Activated CD4-positive, alpha-beta T cell treated with anti-CD3 and anti-CD28 coated beads, Interleukin-2, amount 10 ng/mL, durations not matched to agents 7 days and 5 days (primary cell): ENCODE measurements around the gene RPLP2. TPM values are rescaled to one million over a fixed set of nuclear protein-coding genes. Genes with fewer than 3 reads are reported as not detected.

Experiments used
- CTCF ChIA-PET: fragments of 350-600 bp; sonication (Branson Sonifier 250); formaldehyde crosslinking; loops from one replicate; lab custom pipeline; 2021; ENCODE audit warnings: antibody characterized with exemption; lab: Charles Lee
- POLR2A ChIA-PET: fragments of 350-600 bp; sonication (Branson Sonifier 250); formaldehyde crosslinking; loops from one replicate; lab custom pipeline; 2021; ENCODE audit warnings: antibody characterized with exemption; lab: Charles Lee
- DNase-seq: peaks from one replicate; pipeline ENCODE4 v3.0.0-alpha.2; 2020
- H3K27ac Mint-ChIP-seq: one replicate; pipeline ENCODE4 v1.8.0; 2021; ENCODE audit warnings: mild to moderate bottlenecking, moderate library complexity, mixed read lengths
- H3K27me3 Mint-ChIP-seq: one replicate; pipeline ENCODE4 v1.8.0; 2021; ENCODE audit warnings: mixed read lengths
- H3K36me3 Mint-ChIP-seq: one replicate; pipeline ENCODE4 v1.8.0; 2021; ENCODE audit warnings: low read depth, mixed read lengths
- H3K4me1 Mint-ChIP-seq: one replicate; pipeline ENCODE4 v1.8.0; 2021; ENCODE audit warnings: mixed read lengths
- H3K4me3 Mint-ChIP-seq: one replicate; pipeline ENCODE4 v1.8.0; 2021; ENCODE audit warnings: mild to moderate bottlenecking, moderate library complexity, mixed read lengths
- H3K9me3 Mint-ChIP-seq: one replicate; pipeline ENCODE4 v1.8.0; 2021; ENCODE audit warnings: mixed read lengths
- total RNA-seq, 2 experiments: library from RNA; stranded (reverse); gene quantifications; one replicate each; pipeline ENCODE4 v1.2.3, GENCODE V29; 2021

Gene RPLP2
- total RNA-seq, 2 experiments from 2014 or later, result 1,927 to 2,229 TPM

DNA sequence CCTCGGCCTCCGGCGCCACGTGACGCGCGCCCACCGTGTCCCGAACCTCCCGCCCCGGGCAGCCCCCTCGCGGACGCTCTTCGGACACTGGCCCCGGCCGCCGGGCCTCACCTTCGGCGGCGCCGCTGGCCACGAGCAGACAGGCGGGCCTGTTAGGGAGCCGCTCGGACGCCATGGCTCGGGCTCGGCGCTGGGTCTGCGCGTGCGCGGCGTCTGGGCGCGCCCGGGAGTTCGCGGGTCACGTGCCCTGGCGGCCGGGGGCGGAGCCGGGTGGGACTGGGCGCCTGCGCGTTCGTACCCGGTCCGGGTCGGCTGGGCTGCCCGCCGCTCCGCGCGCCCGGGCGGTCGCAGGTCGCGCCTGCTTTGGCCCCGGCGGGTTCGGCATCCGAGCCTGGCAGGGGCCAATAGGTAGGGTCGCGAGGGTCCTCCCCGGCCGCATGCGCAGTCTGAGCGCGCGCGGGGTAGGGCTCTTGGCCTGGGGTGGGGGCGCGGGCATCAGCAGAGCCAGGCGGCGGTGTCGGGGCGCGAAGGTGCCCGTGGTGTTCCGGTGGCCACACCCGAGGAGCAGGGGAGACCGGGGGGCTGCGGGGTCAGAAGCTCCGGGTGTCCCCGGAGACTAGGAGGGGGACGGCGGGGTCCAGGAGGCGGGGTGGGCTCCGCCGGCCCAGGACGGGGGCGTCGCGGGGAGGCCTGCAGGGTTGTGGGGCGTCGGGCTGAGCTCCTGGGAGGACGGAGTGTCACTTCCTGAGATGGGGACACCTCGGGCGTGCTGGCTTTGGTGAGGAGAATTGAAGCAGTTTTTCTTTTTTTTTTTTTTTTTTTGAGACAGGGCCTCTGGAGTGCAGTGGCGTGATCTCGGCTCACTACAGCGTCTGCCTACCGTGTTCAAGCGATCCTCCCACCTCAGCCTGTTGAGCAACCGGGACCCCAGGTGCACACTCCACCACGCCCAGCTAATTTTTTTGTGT is 32.2 kb upstream of the RPLP2 start, which contains the start of gene GATD1:
TSS of gene GATD1 (minus strand) at position 200 of the 968 bp plus-strand sequence. CDS start at position 175, 25 bp downstream.
- ChIA-PET CTCF (interaction anchor here (0.6 to 0.9 kb wide), 8 partner anchors 14 to 165 kb away, joined by 3 to 6 read pairs (median 3); no protein-coding TSS in a partner anchor), POLR2A (interaction anchor here (1.3 kb wide), 1 partner anchor 13 kb away, joined by 4 read pairs; no protein-coding TSS in a partner anchor)
- H3K27ac Mint-ChIP-seq, result peak within 1 kb of the TSS; percentile 91
- no peaks in the 10 kb centered on the region for H3K9me3 Mint-ChIP-seq
- H3K4me3 Mint-ChIP-seq, result peak within 1 kb of the TSS; percentile 83
- H3K36me3 Mint-ChIP-seq, result peaks cover 4% of the 10 kb centered on the region
- peaks cover 25% of the 10 kb centered on the region for H3K4me1 Mint-ChIP-seq
- H3K27me3 Mint-ChIP-seq, result no peaks in the 10 kb centered on the region
- peak; percentile 94 for DNase-seq

DNA sequence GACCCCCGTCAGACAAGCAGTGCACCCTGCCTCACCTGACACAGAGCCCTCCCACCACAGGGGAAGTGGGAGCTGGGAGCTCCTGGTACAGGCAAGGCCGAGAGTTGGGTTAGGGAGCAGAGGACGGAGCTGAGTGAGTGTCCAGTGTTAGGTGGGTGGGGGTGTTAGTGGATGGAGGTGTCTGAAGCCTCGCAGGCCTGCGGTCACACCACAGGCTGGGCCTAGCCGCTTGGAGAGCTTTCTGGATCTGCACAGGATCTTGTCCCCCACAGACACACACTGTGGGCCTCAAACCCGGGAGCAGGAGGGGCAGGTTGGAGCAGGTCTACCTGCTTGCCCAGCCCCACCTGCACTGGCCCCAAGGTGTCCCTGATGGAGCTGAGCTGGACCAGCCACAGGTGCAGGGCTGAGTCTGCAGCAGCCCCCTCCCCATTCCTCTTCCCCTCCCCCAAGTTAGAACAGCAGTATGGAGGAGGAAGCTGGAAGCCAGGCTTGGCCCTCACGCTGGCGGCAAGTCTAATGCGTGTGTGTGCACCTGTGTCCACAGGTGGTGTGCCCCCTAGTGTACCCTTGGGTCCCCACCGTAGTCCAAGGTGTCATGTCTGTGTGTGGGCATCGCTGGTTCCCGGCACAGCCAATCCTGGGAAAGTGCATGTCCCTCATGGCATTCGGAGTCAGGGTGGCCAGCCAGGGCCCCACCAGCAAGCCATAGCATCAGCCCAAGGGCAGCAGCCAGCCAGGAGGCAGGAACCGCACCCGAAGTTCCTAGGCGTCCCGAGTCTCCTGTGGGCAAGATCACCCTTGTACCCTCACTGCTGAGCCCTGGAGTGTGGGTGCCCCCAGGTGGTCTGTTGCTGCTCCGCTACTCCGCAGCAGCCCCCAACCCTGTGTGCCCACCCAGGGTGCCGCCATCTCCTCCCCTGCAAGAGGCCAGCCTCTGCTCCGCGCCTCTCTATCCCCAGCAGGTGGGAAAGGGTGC is 30.5 kb upstream of the RPLP2 start:
- DNase-seq, result no peak
- Mint-ChIP-seq H3K9me3 (no peaks in the 10 kb centered on the region), H3K36me3 (peaks cover 10% of the 10 kb centered on the region), H3K4me1 (peaks cover 31% of the 10 kb centered on the region), H3K27me3 (no peaks in the 10 kb centered on the region), H3K4me3 (peak overlapping the region; percentile 30), H3K27ac (peak overlapping the region; percentile 46)
- POLR2A ChIA-PET, result no interaction called here
- CTCF ChIA-PET, result interaction anchor here (0.7 to 1.1 kb wide), 2 partner anchors 52 to 260 kb away, joined by 3 to 5 read pairs; no protein-coding TSS in a partner anchor

DNA sequence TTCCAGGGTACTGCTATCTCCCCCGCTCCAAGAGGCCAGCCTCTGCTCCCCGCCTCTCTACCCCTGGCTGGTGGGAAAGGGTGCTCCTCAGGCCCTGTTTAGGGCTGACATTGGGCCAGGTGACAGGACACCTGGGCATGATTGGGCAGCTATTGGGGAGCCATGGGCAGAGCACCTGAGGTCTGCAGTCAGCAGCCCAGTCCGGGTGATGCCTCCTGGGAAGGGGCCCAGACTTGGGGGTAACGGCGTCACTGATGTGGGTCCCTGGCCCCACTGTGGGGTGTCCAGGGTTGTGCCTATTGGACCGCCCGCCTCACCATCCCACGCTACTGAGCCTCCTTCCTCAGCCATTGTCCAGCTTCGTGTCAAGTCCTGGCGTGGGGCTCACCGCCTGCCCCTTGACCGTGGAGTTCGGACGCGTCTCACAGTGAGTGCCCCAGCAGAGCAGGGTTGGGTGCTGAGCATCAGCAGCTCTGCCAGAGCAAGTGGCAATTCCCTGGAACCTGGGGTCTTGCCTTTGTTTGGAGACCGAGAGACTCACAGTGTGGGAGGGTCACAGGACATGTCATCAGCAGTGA is 29.7 kb upstream of the RPLP2 start:
- ChIA-PET POLR2A (no interaction called here), CTCF (no interaction called here)

DNA sequence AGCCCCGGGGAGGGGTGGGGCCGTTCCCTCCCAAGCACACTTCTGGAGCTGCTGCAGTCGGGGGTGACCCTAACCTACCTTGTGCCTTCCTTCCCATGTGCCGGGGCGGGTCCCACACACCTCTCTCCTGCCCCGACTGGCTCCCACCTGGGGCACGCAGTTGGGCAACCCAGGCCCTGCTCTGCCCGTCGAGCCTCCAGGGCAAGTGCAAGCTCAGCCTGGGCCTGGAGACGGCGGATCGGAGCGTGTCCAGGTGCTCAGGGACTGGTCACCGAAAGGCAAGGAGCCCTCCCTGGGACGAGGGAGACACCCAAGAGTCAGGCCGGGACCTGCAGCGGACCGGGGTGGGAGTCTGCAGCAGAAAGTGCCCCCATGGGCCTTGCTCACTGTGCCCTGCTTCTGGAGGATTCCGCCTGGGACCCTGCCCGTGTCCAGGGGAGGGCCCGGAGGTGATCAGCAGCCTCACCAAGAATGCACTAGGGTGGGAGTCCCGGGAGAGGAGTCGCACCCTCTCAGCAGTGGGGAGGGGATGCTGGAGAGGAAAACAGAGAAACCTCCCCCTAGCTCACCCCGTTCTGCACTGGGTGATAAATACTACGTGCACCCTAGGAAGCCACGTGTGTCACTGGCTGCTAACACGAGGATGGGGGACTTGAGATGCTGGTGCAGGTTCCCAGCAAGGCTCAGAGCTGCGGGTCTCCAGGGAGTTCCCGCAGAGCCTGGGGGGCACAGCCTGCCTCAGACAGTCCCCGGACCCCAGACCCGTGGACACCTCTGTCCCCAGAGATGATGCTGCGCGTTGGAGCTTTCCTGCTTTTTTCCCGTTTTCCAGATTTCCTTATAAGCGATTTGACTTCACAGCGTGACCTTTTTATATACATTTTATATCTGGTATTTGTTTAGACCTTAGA is 27.2 kb upstream of the RPLP2 start:
- Mint-ChIP-seq H3K4me3 (no peak overlapping the region), H3K36me3 (peaks cover 7% of the 10 kb centered on the region), H3K27ac (no peak overlapping the region), H3K9me3 (no peaks in the 10 kb centered on the region), H3K4me1 (peaks cover 15% of the 10 kb centered on the region), H3K27me3 (no peaks in the 10 kb centered on the region)
- CTCF ChIA-PET, result interaction anchor here (0.6 kb wide), 1 partner anchor 70 kb away, joined by 3 read pairs; no protein-coding TSS in a partner anchor
- no peak for DNase-seq
- POLR2A ChIA-PET, result no interaction called here

More for the DNA sequence above, 29.7 kb upstream of the RPLP2 start:
- DNase-seq, result no peak
- H3K9me3 Mint-ChIP-seq, result no peaks in the 10 kb centered on the region
- H3K4me3 Mint-ChIP-seq, result peak overlapping the region; percentile 13
- H3K4me1 Mint-ChIP-seq, result peaks cover 26% of the 10 kb centered on the region
- no peaks in the 10 kb centered on the region for H3K27me3 Mint-ChIP-seq
- peaks cover 10% of the 10 kb centered on the region for H3K36me3 Mint-ChIP-seq
- no peak overlapping the region for H3K27ac Mint-ChIP-seq

DNA sequence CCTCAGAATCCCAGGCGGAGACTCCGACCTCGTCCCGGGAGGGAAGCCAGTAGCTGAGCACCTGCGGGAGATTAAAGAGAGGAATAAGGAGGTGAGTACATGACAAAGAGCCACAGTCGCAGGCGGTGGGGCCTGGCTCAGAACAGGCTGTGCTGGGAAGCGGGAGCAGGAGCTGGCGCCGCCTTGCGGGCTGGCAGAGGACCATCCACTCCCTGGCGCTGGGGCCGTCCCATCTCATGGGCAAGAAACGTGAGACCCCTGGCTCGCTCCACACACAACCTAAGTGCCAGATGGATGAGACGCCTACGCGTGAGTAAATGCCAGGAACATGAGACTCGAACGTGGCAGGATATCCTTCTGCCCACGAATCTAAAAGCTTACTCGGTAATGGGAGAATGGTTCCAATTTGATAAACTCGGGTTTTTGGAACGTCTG is 26.2 kb upstream of the RPLP2 start:
- Mint-ChIP-seq H3K27me3 (no peaks in the 10 kb centered on the region), H3K4me3 (no peak overlapping the region), H3K27ac (no peak overlapping the region), H3K9me3 (no peaks in the 10 kb centered on the region), H3K36me3 (peaks cover 7% of the 10 kb centered on the region), H3K4me1 (peaks cover 18% of the 10 kb centered on the region)
- ChIA-PET CTCF (interaction anchor here (1.0 kb wide), 1 partner anchor 11 kb away, joined by 3 read pairs; no protein-coding TSS in a partner anchor), POLR2A (no interaction called here)
- DNase-seq, result peak; percentile 40

DNA sequence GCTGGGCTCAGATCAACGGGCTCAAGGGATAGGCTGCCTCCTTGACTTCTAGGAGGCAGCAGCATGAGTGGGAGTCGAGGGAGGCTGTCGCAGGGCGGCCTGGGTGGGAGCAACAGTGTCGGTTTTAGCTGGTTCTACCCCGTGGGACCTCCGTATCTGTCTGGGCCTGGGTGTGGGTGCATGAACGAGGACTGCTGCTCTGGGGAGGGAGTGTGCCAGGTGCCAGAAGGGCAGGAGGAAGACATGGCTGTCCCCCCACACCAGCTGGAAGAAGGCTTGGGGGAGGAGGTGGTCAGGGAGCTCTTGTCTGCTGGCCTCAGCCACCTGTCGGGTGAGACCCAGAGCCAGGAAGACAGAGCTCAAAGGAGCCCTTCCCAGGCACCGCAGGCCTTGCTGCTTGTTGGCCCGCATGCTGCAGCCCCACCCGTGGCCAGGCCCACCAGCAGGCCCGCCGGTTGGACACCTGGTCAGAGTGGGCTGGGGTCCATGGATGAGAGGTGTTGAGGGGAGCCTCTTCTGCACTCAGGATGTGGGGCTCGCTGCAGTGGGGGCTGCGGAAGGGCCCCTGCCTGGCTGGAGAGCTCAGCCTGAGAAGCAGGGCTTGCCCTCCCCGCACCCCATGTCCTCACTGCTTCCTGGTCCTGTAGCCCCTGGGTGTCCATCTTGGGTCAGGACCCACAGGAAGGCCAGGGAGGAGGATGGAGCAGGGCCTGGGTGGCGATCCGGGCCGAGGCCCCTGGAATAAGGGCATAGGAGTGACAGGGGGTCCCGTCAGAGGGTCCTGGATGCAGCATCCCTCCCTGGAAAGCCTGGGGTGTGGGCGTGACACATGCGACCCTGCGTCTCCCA is 23.3 kb upstream of the RPLP2 start:
- Mint-ChIP-seq H3K4me1 (peaks cover 11% of the 10 kb centered on the region), H3K27me3 (no peaks in the 10 kb centered on the region), H3K36me3 (peaks cover 10% of the 10 kb centered on the region), H3K4me3 (no peak overlapping the region), H3K9me3 (no peaks in the 10 kb centered on the region), H3K27ac (no peak overlapping the region)
- no peak for DNase-seq
- ChIA-PET CTCF (interaction anchor here (0.6 to 1.6 kb wide), 4 partner anchors 18 to 208 kb away, joined by 3 to 4 read pairs (median 3); partner anchors contain the start of genes DEAF1 and TMEM80), POLR2A (no interaction called here)

DNA sequence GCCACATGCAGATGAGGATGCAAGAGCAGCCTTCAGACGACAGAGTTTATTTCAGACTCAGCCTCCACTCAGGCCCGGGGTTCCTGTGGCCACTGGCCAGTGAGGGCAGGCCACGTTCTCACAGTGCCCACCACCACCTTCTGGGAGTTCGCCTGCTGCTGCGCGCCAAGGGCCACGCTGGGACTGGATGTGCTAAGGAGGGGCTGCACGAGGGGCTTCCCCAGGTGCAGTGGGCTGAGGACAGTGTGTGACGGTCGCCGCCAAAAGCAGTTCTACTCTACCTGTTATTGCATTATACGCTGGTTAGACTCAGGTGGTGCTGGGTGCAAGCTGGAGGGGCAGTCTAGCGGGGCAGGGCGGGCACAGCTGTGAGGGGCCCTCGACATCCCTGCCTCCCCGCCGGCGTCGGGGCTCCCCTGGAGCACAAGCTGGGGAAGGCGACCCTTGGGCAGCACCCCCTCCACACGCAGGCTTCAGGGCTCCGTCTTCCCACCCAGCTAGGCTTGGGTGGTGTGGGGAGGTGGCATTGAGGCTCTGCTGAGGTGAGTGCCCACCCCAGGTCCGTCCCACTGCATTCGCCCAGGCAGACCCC is 22.6 kb upstream of the RPLP2 start:
- Mint-ChIP-seq H3K27me3 (no peaks in the 10 kb centered on the region), H3K36me3 (peaks cover 10% of the 10 kb centered on the region), H3K9me3 (no peaks in the 10 kb centered on the region), H3K27ac (no peak overlapping the region), H3K4me3 (no peak overlapping the region), H3K4me1 (peaks cover 11% of the 10 kb centered on the region)
- DNase-seq, result no peak
- ChIA-PET POLR2A (no interaction called here), CTCF (interaction anchor here (0.6 kb wide), 1 partner anchor 209 kb away, joined by 3 read pairs; no protein-coding TSS in a partner anchor)

DNA sequence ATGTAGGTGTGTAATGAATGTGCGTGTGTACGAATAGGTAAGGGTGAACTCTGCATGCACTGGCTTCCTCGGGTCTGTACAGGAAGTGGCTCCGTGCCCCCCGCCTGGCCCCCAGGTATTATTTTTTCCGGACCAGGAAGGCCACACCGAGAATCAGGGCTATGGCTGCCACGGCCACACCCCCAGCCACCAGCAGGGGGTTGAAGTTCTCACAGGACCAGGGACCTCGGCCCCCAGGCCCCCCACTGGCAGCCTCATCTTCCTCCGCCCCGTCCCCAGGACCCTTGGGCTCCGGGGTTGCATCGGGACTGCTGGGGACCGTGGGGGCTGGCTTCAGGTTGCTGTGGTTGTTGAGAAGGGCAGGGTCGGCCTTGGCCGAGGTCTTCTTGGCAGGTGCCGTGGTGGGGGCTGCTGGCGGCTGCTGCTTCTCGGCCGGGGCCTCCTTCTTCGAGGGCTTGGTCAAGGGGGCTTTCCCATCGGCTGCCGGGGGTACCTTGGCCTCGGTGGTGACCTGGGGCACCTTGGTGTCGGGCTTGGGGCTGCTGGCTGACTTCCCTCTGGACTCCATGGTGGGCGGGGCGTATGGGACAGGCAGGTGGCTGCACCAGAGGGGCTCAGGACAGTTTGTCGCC is 21.6 kb upstream of the RPLP2 start:
- H3K27me3 Mint-ChIP-seq, result no peaks in the 10 kb centered on the region
- ChIA-PET CTCF (no interaction called here), POLR2A (no interaction called here)
- peaks cover 10% of the 10 kb centered on the region for H3K36me3 Mint-ChIP-seq
- H3K4me3 Mint-ChIP-seq, result no peak overlapping the region
- no peak for DNase-seq
- H3K9me3 Mint-ChIP-seq, result no peaks in the 10 kb centered on the region
- H3K27ac Mint-ChIP-seq, result no peak overlapping the region
- peaks cover 11% of the 10 kb centered on the region for H3K4me1 Mint-ChIP-seq

DNA sequence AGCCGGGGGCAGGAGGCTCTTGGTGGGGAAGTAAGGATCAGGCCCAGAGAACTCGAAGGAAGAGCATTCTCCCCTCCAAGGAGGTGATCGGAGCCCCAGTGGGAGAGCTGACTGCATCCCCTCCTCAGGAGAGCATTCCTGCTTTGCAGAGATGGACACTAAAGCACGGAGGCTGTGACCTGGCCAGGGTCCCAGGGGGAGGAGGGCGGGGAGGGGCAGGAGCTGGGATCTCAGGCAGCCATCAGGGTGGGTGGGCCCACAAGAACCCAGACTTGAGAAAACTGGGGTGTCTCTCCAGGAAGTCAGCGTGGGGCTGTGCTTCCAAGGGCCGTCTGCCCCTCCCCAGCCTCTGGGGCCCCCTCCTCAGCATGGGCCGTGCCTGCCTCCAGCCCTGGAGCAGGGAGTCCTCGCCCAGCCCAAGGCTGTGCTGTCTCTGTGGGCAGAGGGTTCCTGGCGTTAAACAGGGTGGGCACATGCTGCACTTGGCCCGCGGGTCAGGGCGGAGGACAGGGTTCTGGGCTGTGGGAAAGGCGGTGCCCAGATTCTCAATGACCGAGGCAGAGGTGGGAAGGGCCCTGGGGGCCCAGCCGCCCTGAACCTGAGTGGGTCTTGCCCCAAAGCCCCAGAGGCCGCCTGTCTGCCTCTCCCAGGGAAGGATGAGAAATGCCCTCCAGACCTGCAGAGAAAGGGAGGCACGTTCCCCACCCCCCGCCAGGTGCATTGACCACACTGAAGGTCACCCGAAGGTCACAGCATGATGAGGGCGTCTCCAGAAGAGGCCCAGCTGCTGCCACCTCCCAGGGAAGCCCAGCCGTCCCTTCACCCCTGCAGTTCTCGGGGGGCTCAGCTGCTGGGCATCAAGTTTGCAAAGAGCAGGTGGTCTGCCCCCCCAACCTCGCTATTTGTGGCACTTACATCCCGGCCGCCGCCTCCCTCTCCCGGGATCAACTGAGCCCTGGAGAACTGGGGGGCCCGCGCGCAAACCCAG is 20.5 kb upstream of the RPLP2 start:
- CTCF ChIA-PET, result interaction anchor here (1.1 kb wide), 1 partner anchor 30 kb away, joined by 3 read pairs; the partner anchor contains the start of gene PNPLA2
- no peak for DNase-seq
- POLR2A ChIA-PET, result no interaction called here
- Mint-ChIP-seq H3K4me3 (no peak overlapping the region), H3K9me3 (no peaks in the 10 kb centered on the region), H3K36me3 (peaks cover 4% of the 10 kb centered on the region), H3K4me1 (peaks cover 9% of the 10 kb centered on the region), H3K27ac (no peak overlapping the region), H3K27me3 (no peaks in the 10 kb centered on the region)
